Progenitor cell of endocrine pancreas (in vitro differentiated cells): ENCODE results near the gene ABR. TPM values are rescaled to one million over a fixed set of nuclear protein-coding genes. Genes with fewer than 3 reads are reported as not detected.
A peak's percentile ranks its signal among the peaks of the same experiment; 100 is the strongest.

Experiments used
- DNase-seq: peaks from one replicate; pipeline ENCODE4 v3.0.0; 2021; ENCODE audit warnings: low spot score; ENCODE audit not compliant: unreplicated experiment
- H3K27ac Mint-ChIP-seq: 2 replicates; pipeline ENCODE4 v1.8.0; 2021; ENCODE audit warnings: mild to moderate bottlenecking, moderate library complexity, mixed read lengths
- H3K27me3 Mint-ChIP-seq: 2 replicates; pipeline ENCODE4 v1.8.0; 2021; ENCODE audit warnings: mixed read lengths
- H3K36me3 Mint-ChIP-seq: 2 replicates; pipeline ENCODE4 v1.8.0; 2022; ENCODE audit warnings: mixed read lengths; ENCODE audit not compliant: insufficient read depth
- H3K4me1 Mint-ChIP-seq: 2 replicates; pipeline ENCODE4 v1.8.0; 2021; ENCODE audit warnings: low read depth, mixed read lengths
- H3K4me3 Mint-ChIP-seq: 2 replicates; pipeline ENCODE4 v1.8.0; 2021; ENCODE audit warnings: low read depth, mild to moderate bottlenecking, moderate library complexity, mixed read lengths
- H3K9me3 Mint-ChIP-seq: 2 replicates; pipeline ENCODE4 v1.8.0; 2021; ENCODE audit warnings: low read depth, mixed read lengths
- CTCF ChIP-seq: fragments of 200-600 bp; sonication (generic); IDR thresholded peaks from one replicate; pipeline ENCODE4 v1.5.0; 2021; ENCODE audit warnings: antibody characterized with exemption, mild to moderate bottlenecking; ENCODE audit not compliant: unreplicated experiment
- total RNA-seq: library from RNA; stranded (reverse); gene quantifications from 2 replicates; pipeline ENCODE4 v1.2.1, GENCODE V29; 2021

ABR gene
- total RNA-seq, 1 donor from 2014 or later, result 61.0 TPM

DNA sequence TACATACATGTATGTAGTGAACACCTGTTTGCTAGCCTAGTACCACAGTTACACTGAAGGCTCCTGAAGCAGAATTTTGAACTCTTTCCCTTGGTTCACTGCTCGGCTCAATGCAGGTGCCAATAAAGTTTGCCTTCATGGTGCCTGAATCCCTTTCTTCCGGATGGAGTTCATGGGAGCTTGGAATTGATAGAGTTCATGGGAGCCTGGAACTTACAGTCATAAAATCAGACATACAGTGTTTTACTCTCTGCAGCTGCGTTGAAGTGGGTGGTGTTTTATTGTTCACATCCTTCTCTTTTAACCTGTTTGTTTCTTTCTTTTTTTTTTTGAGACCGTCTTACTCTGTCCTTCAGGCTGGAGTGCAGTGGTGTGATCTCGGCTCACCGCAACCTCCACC, 29.2 kb upstream of the ABR start:
- Mint-ChIP-seq H3K4me3 (no peak overlapping the region), H3K36me3 (no peaks in the 10 kb centered on the region), H3K27ac (no peak overlapping the region), H3K9me3 (peaks cover 4% of the 10 kb centered on the region), H3K27me3 (peaks cover 43% of the 10 kb centered on the region), H3K4me1 (peaks cover 5% of the 10 kb centered on the region)
- no peak for DNase-seq
- no peak for TF ChIP-seq CTCF

DNA sequence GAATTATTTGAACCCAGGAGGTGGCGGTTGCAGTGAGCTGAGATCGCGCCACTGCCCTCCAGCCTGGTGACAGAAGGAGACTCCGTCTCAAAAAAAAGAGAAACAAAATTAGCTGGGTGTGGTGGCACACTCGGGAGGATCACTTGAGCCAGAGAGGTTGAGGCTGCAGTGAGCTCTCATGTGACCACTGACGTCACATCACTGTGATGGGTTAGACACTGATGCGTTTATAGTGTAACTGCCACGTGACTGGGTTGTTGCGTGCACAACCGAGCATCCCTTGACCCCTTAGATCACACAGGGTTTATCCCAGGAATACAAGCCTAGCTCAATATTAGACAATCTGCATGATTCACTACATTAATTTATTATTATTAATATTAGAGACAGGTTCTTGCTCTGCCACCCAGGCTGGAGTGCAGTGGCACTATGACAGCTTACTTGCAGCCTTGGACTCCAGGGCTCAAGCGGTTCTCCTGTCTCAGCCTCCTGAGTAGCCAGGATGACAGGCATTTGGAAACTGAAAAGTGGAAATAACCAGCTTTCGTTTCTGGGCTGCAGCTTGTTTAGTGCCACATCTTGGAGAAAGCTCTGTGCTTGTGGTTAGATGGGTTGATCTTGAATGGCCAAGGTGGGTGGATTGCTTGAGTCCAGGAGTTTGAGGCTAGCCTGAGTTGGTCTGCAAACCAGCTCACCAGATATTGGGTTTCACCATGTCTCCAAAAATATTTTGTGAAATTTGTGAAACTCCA, 26.4 kb upstream of the ABR start:
- peaks cover 2% of the 10 kb centered on the region for H3K4me1 Mint-ChIP-seq
- no peak overlapping the region for H3K4me3 Mint-ChIP-seq
- H3K27me3 Mint-ChIP-seq, result peaks cover 48% of the 10 kb centered on the region
- H3K27ac Mint-ChIP-seq, result no peak overlapping the region
- no peaks in the 10 kb centered on the region for H3K36me3 Mint-ChIP-seq
- H3K9me3 Mint-ChIP-seq, result peaks cover under 1% of the 10 kb centered on the region
- no peak for TF ChIP-seq CTCF
- no peak for DNase-seq

- Mint-ChIP-seq H3K36me3 (no peaks in the 10 kb centered on the region), H3K27me3 (peaks cover 51% of the 10 kb centered on the region), H3K9me3 (no peaks in the 10 kb centered on the region), H3K27ac (no peak overlapping the region), H3K4me1 (no peaks in the 10 kb centered on the region), H3K4me3 (peak overlapping the region; percentile 53)
- no peak for DNase-seq
- TF ChIP-seq CTCF, result no peak
These were observed 24.1 kb upstream of the ABR start for GRCh38 chr17:1203967-1204291.

DNA sequence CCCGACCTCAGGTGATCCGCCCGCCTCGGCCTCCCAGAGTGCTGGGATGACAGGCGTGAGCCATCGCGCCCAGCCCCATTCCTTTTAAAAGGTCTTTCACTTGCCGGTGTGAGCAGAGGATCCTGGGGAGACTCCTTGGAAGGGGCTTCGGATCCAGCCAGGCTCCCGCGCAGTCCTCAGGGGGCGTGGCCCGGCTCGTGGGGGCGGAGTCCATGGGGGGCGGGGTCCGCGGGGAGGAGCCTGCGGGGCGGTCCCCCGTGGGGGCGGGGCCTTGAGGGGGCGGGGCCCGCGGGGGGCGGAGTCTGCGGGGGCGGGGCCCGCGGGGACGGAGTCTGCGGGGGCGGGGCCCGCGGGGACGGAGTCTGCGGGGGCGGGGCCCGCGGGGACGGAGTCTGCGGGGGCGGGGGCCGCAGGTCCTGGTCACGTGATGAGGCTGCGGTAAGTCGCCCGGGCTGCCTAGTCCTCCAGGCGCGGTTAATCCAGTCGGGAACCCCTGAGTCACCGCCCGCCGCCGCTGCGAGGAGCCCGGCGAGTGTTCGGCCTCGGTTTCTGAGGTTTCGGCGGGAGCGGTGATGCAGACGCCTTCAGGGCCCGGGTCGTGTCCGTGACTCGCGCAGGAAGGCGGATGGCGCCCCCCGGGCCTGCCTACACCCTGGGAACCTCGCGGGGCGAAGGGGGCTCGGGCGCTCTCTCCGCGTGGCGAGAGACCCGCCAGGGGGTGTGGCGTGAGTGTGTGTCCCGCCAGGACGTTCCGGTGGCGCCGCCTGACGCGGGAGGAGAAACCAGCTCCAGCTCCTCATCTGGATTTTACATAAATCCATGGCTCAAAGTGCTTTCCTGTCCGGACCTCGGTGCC, 23.6 kb upstream of the ABR start:
- no peak for DNase-seq
- no peak for TF ChIP-seq CTCF

GRCh38 chr17:1202291-1202690, 22.5 kb upstream of the ABR start:
- H3K9me3 Mint-ChIP-seq, result no peaks in the 10 kb centered on the region
- DNase-seq, result no peak
- H3K4me1 Mint-ChIP-seq, result no peaks in the 10 kb centered on the region
- TF ChIP-seq CTCF, result no peak
- H3K27me3 Mint-ChIP-seq, result peaks cover 51% of the 10 kb centered on the region
- H3K4me3 Mint-ChIP-seq, result no peak overlapping the region
- H3K27ac Mint-ChIP-seq, result no peak overlapping the region
- no peaks in the 10 kb centered on the region for H3K36me3 Mint-ChIP-seq

More for the DNA sequence above, 23.6 kb upstream of the ABR start:
- Mint-ChIP-seq H3K36me3 (no peaks in the 10 kb centered on the region), H3K4me1 (no peaks in the 10 kb centered on the region), H3K4me3 (no peak overlapping the region), H3K27me3 (peaks cover 48% of the 10 kb centered on the region), H3K27ac (no peak overlapping the region), H3K9me3 (no peaks in the 10 kb centered on the region)
